GM18951 (cell line): Measurements from ENCODE around the gene CCDC88B.

Source experiments
- POLR2A ChIP-seq: IDR thresholded peaks from 4 replicates; pipeline ENCODE4 v1.6.1; 2011; ENCODE audit warnings: mild to moderate bottlenecking; ENCODE audit not compliant: insufficient read length, insufficient read depth; ENCODE audit errors: extremely low read depth
- in situ Hi-C: fragments of 300-500 bp; cut with MboI; formaldehyde crosslinking; loops from one replicate; pipeline ENCODE4 v1.12.0; 2022; ENCODE audit warnings: low sequenced_read_pairs, mixed read lengths, inconsistent platforms; ENCODE audit not compliant: unreplicated experiment

Gene CCDC88B

DNA sequence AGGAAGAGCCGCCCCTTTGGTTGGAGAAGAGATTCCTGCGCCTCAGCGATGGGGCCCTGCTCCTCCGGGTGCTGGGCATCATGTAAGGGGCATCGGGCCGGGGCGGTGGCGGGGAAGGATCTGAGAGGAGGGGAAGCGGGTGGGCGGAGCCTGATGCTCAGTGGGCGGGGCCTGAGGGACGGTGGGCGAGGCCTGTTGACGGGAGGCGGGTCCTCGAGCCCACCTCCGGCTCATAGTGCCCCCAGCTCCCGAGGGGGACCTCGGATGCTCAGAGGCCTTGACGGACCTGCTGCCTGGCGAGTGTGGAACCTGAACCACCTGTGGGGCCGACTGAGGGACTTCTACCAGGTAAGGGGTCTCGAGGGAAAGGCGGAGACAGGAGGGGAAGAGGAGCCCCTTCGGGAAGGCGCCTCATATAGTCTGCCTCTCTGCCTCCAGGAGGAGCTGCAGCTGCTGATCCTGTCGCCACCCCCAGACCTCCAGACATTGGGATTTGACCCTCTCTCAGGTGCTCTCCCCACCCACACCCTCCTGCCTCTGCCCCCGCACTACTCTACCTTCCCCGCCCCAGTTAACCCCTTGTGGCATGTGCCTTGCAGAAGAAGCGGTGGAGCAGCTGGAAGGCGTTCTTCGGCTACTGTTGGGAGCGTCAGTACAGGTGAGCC lies 799 bp downstream of the CCDC88B start:
- in situ Hi-C loops, result no loop called here
- peak; percentile 58 for TF ChIP-seq POLR2A

GRCh38 chr11:64341429-64341828 lies 1.4 kb downstream of the CCDC88B start:
- in situ Hi-C loops, result no loop called here
- TF ChIP-seq POLR2A, result no peak

DNA sequence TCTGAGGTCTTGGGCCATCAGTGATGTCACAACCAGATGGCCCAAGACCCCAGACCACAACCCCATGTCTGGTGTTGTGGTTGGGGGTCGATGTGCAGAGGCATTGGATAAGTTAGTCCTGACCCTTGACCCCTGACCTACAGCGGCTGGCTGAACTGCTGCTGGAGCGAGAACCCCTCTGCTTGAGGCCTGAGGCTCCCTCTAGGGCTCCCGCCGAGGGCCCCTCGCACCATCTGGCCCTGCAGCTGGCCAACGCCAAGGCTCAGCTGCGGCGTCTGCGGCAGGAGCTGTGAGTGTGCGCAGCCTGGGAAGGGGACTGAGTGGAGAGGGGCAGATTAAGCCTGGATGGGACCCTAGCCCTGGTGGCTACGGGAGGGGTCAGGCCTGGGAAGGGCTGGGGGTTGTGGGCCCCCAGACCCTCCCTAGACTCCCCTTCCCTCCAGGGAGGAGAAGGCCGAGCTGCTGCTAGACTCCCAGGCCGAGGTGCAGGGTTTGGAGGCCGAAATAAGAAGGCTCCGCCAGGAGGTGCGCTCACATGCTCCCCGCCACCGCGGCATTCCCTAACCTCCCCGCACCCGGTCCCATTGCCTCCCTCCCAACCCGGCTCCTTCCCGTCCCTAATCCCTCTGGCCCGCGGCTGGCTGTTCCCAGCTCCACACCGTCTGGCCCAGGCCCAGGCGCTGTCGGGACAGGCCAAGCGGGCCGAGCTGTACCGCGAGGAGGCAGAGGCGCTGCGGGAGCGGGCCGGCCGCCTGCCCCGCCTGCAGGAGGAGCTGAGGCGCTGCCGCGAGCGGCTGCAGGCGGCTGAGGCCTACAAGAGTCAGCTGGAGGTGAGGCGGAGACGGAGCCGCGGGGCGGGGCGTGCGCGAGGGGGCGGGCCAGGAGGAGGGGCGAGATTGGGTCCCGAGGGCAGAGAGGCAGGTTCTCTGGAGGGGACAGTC lies 2.1 kb downstream of the CCDC88B start:
- no peak for TF ChIP-seq POLR2A
- in situ Hi-C loops, result no loop called here

- in situ Hi-C loops, result no loop called here
Measured at GRCh38 chr11:64342869-64343745, 3.1 kb downstream of the CCDC88B start.

GRCh38 chr11:64343767-64344559 lies 4.0 kb downstream of the CCDC88B start:
- no peak for TF ChIP-seq POLR2A
- in situ Hi-C loops, result no loop called here

More at GRCh38 chr11:64342869-64343745, 3.1 kb downstream of the CCDC88B start:
- TF ChIP-seq POLR2A, result no peak

DNA sequence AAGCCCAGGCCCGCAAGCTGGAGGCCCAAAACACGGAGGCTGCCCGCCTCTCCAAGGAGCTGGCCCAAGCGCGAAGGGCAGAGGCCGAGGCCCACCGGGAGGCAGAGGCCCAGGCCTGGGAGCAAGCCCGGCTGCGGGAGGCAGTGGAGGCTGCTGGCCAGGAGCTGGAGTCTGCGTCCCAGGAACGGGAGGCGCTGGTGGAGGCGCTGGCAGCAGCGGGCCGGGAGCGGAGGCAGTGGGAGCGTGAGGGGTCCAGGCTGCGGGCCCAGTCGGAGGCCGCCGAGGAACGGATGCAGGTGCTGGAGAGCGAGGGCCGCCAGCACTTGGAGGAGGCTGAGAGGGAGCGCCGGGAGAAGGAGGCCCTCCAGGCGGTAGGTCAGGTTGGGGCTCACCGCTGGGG lies 4.8 kb downstream of the CCDC88B start:
- TF ChIP-seq POLR2A, result no peak
- in situ Hi-C loops, result no loop called here

GRCh38 chr11:64347193-64347867 lies 7.3 kb downstream of the CCDC88B start:
- TF ChIP-seq POLR2A, result no peak
- in situ Hi-C loops, result no loop called here

GRCh38 chr11:64348383-64349024 lies 8.5 kb downstream of the CCDC88B start:
- in situ Hi-C loops, result no loop called here
- TF ChIP-seq POLR2A, result no peak

DNA sequence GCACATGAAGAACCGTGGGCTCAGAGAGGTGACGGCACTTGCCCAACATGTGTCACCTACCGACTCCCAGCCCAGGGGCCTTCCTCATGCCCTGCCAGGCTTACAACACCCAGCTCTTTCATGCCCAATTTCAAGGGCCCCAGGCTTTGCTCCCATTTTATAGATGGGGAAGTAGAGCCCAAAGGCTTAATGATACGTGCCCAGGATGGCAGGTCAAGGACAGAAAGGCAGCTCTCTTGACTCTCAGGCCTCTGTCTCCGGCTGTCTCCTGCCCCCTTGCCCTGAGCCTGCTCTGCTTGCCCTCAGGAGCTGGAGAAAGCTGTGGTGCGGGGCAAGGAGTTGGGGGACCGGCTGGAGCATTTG lies 9.0 kb downstream of the CCDC88B start:
- in situ Hi-C loops, result no loop called here
- TF ChIP-seq POLR2A, result no peak

DNA sequence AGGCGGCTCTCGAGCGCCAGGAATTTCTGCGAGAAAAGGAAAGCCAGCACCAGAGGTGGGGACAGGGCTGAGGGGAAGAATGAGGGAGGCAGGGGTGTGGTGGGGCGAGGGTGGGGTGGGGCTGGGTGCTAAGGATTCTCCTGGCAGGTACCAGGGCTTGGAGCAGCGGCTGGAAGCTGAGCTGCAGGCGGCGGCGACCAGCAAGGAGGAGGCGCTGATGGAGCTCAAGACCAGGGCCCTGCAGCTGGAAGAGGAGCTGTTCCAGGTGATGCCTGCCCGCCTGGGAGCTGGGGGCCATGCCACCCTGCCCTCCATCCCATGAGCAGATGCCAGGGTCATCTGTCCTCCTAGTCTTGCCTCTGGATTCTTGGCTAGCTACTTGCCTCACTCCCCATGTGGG lies 9.4 kb downstream of the CCDC88B start:
- in situ Hi-C loops, result no loop called here

GRCh38 chr11:64351136-64351631 lies 11.2 kb downstream of the CCDC88B start:
- in situ Hi-C loops, result no loop called here
- no peak for TF ChIP-seq POLR2A

More for the DNA sequence above, 9.4 kb downstream of the CCDC88B start:
- TF ChIP-seq POLR2A, result no peak
